GM21737 (cell line): ENCODE results near the gene SLC23A2.
"Not testable (repeated sequence)": the region's sequence is repeated elsewhere in the genome, so short reads cannot be mapped to it uniquely, and the experiment has no call there.

Experiments
- ATAC-seq: cut with Tn5 transposase; IDR thresholded peaks from one replicate; pipeline ENCODE4 v1.9.1; 2021; ENCODE audit warnings: mild to moderate bottlenecking, moderate library complexity; ENCODE audit not compliant: unreplicated experiment

SLC23A2 gene

GRCh38 chr20:4853757-4854560 lies 147.4 kb downstream of the SLC23A2 start:
- no peak for ATAC-seq

- no peak for ATAC-seq
Observed at GRCh38 chr20:4853004-4853403, 148.3 kb downstream of the SLC23A2 start.

GRCh38 chr20:4850960-4851359 lies 150.3 kb downstream of the SLC23A2 start:
- ATAC-seq, result no peak

- ATAC-seq, result not testable (repeated sequence)
Observed at GRCh38 chr20:4848829-4849228, 152.5 kb downstream of the SLC23A2 start.

- ATAC-seq, result no peak
Observed at GRCh38 chr20:4848041-4848440, 153.3 kb downstream of the SLC23A2 start.

- ATAC-seq, result no peak
Observed at GRCh38 chr20:4846821-4847220, 154.5 kb downstream of the SLC23A2 start.

GRCh38 chr20:4844751-4845465 lies 156.4 kb downstream of the SLC23A2 start:
- ATAC-seq, result no peak

- ATAC-seq, result no peak
Observed at GRCh38 chr20:4844325-4844724, 157.0 kb downstream of the SLC23A2 start.

- ATAC-seq, result no peak
Observed at GRCh38 chr20:4840801-4841200, 160.5 kb downstream of the SLC23A2 start.

- ATAC-seq, result no peak
Observed at GRCh38 chr20:4838526-4838925, 162.8 kb downstream of the SLC23A2 start.

- no peak for ATAC-seq
Observed at GRCh38 chr20:4837760-4838159, 163.6 kb downstream of the SLC23A2 start.

GRCh38 chr20:4836935-4837334 lies 164.4 kb downstream of the SLC23A2 start:
- ATAC-seq, result no peak

- ATAC-seq, result no peak
Observed at GRCh38 chr20:4836473-4836872, 164.8 kb downstream of the SLC23A2 start.

- ATAC-seq, result no peak
Observed at GRCh38 chr20:4835244-4836177, 165.8 kb downstream of the SLC23A2 start.

GRCh38 chr20:4833074-4833728 lies 168.1 kb downstream of the SLC23A2 start:
- ATAC-seq, result no peak

GRCh38 chr20:4832469-4832868 lies 168.8 kb downstream of the SLC23A2 start:
- no peak for ATAC-seq

GRCh38 chr20:4830696-4831095 lies 170.6 kb downstream of the SLC23A2 start:
- no peak for ATAC-seq

- ATAC-seq, result no peak
Observed at GRCh38 chr20:4830259-4830658, 171.1 kb downstream of the SLC23A2 start.

- ATAC-seq, result no peak
Observed at GRCh38 chr20:4829514-4830215, 171.6 kb downstream of the SLC23A2 start.
